GM10266 (cell line): Measurements from ENCODE around the gene PRKCA.

Source experiments
- DNase-seq: peaks from one replicate; pipeline ENCODE4 v3.0.0; 2012; ENCODE audit errors: extremely low spot score
- CTCF ChIP-seq: IDR thresholded peaks from 2 replicates; pipeline ENCODE4 v1.5.1; 2012; ENCODE audit warnings: mild to moderate bottlenecking, low read depth; ENCODE audit not compliant: control insufficient read depth, insufficient read depth; ENCODE audit errors: missing control alignments

The PRKCA gene

GRCh38 chr17:66542129-66542966, 239.9 kb downstream of the PRKCA start:
- no peak for TF ChIP-seq CTCF

GRCh38 chr17:66542967-66543520, 240.6 kb downstream of the PRKCA start:
- DNase-seq: no peak
- TF ChIP-seq CTCF: no peak

More at GRCh38 chr17:66542129-66542966, 239.9 kb downstream of the PRKCA start:
- peak; percentile 43 for DNase-seq

- no peak for TF ChIP-seq CTCF
- no peak for DNase-seq
These were observed 241.1 kb downstream of the PRKCA start for GRCh38 chr17:66543526-66543925.

GRCh38 chr17:66545918-66546317, 243.5 kb downstream of the PRKCA start:
- no peak for DNase-seq
- no peak for TF ChIP-seq CTCF

GRCh38 chr17:66547151-66547865, 244.9 kb downstream of the PRKCA start:
- TF ChIP-seq CTCF: no peak
- no peak for DNase-seq

- TF ChIP-seq CTCF: no peak
- no peak for DNase-seq
These were observed 245.7 kb downstream of the PRKCA start for GRCh38 chr17:66548158-66548557.
